ENCODE results near the gene HS3ST1. TPM values are rescaled to one million over a fixed set of nuclear protein-coding genes. Genes with fewer than 3 reads are reported as not detected.

HS3ST1 gene
- polyA plus RNA-seq, 3 donors = 0.01 to 0.02 TPM; not detected in 1

DNA sequence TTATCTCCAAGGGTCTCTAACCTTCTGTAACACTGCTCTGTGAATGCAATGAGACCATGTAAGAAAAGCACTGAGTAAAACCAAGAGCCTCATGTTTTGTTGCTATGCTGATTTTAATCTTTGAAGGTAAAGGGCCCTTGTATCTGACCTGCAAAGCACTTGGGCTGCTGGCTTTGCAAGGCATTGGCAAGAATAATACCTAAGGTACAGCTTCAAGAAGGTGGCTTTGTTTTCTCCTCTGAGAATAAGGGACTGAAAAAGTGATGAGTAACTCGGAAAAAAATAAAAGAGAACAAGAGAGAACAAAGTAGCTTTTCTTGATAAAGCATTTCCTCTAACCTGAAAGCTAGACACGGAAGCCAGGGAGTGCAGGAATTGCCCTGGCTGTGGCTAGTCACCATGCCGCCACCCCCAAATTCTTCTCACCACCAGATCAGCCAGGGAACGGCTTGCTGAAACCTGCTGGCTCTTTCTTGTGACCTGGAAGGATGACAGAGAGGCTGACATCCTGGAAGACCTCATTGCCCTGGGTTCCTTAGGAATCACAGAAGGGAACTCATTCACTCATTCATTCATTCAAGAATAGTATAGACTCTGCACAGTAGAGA is 41.8 kb upstream of the HS3ST1 start:
- Histone ChIP-seq H4K20me1 (ENCODE audit: insufficient read depth, low read length) (no peaks in the 10 kb centered on the region), H3K27me3 (ENCODE audit: control insufficient read depth in 2 of 2, insufficient read depth in 2 of 2, low read length in 2 of 2) (no peaks in the 10 kb centered on the region), H3K79me2 (ENCODE audit: insufficient read depth, low read length) (no peaks in the 10 kb centered on the region), H3K4me2 (replicated peaks; ENCODE audit: extremely low read depth, low read length, poor library complexity, severe bottlenecking) (no peak overlapping the region), H2AFZ (ENCODE audit: insufficient read depth, low read depth, low read length, poor library complexity, severe bottlenecking) (no peak overlapping the region), H3K9me3 (replicated peaks in 1 of 2; ENCODE audit: control insufficient read depth in 1 of 2, insufficient read depth in 1 of 2, low read length in 2 of 2) (no peaks in the 10 kb centered on the region), H3K36me3 (replicated peaks in 1 of 2; ENCODE audit: control insufficient read depth in 1 of 2, insufficient read depth in 2 of 2, low read length in 2 of 2) (no peaks in the 10 kb centered on the region), H3K27ac (ENCODE audit: low read depth in 1 of 2, low read length in 2 of 2) (peak overlapping the region in 1 of 2 donors; percentile 79), H3K4me3 (replicated peaks in 1 of 3; ENCODE audit: low read depth in 2 of 3, low read length in 3 of 3) (no peak overlapping the region), H3K9ac (ENCODE audit: insufficient read depth, low read length, poor library complexity, severe bottlenecking) (no peak overlapping the region), H3K4me1 (ENCODE audit: control insufficient read depth in 1 of 2, insufficient read depth in 2 of 2, low read length in 2 of 2) (peaks cover 26 to 30% of the 10 kb centered on the region in 2 donors)
- TF ChIP-seq, protein P1, sequence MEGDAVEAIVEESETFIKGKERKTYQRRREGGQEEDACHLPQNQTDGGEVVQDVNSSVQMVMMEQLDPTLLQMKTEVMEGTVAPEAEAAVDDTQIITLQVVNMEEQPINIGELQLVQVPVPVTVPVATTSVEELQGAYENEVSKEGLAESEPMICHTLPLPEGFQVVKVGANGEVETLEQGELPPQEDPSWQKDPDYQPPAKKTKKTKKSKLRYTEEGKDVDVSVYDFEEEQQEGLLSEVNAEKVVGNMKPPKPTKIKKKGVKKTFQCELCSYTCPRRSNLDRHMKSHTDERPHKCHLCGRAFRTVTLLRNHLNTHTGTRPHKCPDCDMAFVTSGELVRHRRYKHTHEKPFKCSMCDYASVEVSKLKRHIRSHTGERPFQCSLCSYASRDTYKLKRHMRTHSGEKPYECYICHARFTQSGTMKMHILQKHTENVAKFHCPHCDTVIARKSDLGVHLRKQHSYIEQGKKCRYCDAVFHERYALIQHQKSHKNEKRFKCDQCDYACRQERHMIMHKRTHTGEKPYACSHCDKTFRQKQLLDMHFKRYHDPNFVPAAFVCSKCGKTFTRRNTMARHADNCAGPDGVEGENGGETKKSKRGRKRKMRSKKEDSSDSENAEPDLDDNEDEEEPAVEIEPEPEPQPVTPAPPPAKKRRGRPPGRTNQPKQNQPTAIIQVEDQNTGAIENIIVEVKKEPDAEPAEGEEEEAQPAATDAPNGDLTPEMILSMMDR (IDR thresholded peaks at IDR 0.05) = no peak
- no peak overlapping the region for H3K4me3 Mint-ChIP-seq
- peaks cover 0 to 3% (median 0%) of the 10 kb centered on the region in 7 donors for H3K9me3 Mint-ChIP-seq
- peaks cover 0 to 1% (median 0%) of the 10 kb centered on the region in 3 donors for H3K27me3 Mint-ChIP-seq (ENCODE audit: low read depth in 3 of 3)
- WGBS (ENCODE audit: insufficient coverage) = 21% methylated on average over 2 of the region's 4 CpGs
- peak in 2 of 3 donors; percentile 21 to 27 for DNase-seq
- intact Hi-C loops (cut with micrococcal nuclease) = no loop called here
- peaks cover 32% of the 10 kb centered on the region for H3K4me1 Mint-ChIP-seq
- peak overlapping the region in 3 of 7 donors; percentile 35 to 93 (median 85) for H3K27ac Mint-ChIP-seq
- H3K36me3 Mint-ChIP-seq = peaks cover 0 to 1% of the 10 kb centered on the region in 2 donors

GRCh38 chr4:11469650-11470437 is 41.1 kb upstream of the HS3ST1 start:
- H3K4me3 ChIP-seq (replicated peaks in 1 of 3; ENCODE audit: low read depth in 2 of 3, low read length in 3 of 3) = no peak overlapping the region
- H3K27ac ChIP-seq (ENCODE audit: low read depth in 1 of 2, low read length in 2 of 2) = no peak overlapping the region
- H2AFZ ChIP-seq (ENCODE audit: insufficient read depth, low read depth, low read length, poor library complexity, severe bottlenecking) = no peak overlapping the region

More at GRCh38 chr4:11469650-11470437, 41.1 kb upstream of the HS3ST1 start:
- H3K27me3 ChIP-seq (ENCODE audit: control insufficient read depth in 2 of 2, insufficient read depth in 2 of 2, low read length in 2 of 2) = no peaks in the 10 kb centered on the region
- no peak overlapping the region for H3K9ac ChIP-seq (ENCODE audit: insufficient read depth, low read length, poor library complexity, severe bottlenecking)
- DNase-seq = no peak
- no peaks in the 10 kb centered on the region for H3K9me3 ChIP-seq (replicated peaks in 1 of 2; ENCODE audit: control insufficient read depth in 1 of 2, insufficient read depth in 1 of 2, low read length in 2 of 2)
- Mint-ChIP-seq H3K36me3 (no peaks in the 10 kb centered on the region), H3K9me3 (peaks cover 0 to 3% (median 0%) of the 10 kb centered on the region in 7 donors), H3K27ac (peak overlapping the region in 1 of 7 donors; percentile 17), H3K27me3 (ENCODE audit: low read depth in 3 of 3) (peaks cover 0 to 1% (median 0%) of the 10 kb centered on the region in 3 donors), H3K4me3 (no peak overlapping the region), H3K4me1 (peaks cover 29% of the 10 kb centered on the region)
- intact Hi-C loops (cut with micrococcal nuclease) = no loop called here
- TF ChIP-seq, protein P1 (IDR thresholded peaks at IDR 0.05) = no peak
- H4K20me1 ChIP-seq (ENCODE audit: insufficient read depth, low read length) = no peaks in the 10 kb centered on the region
- H3K36me3 ChIP-seq (replicated peaks in 1 of 2; ENCODE audit: control insufficient read depth in 1 of 2, insufficient read depth in 2 of 2, low read length in 2 of 2) = no peaks in the 10 kb centered on the region
- no peak overlapping the region for H3K4me2 ChIP-seq (replicated peaks; ENCODE audit: extremely low read depth, low read length, poor library complexity, severe bottlenecking)
- peaks cover 26 to 30% of the 10 kb centered on the region in 2 donors for H3K4me1 ChIP-seq (ENCODE audit: control insufficient read depth in 1 of 2, insufficient read depth in 2 of 2, low read length in 2 of 2)
- no CpG with 5 or more reads among the region's 8 CpGs for WGBS (ENCODE audit: insufficient coverage)
- H3K79me2 ChIP-seq (ENCODE audit: insufficient read depth, low read length) = no peaks in the 10 kb centered on the region

Measured in CD14-positive monocyte (primary cell).